ENCODE measurements around the gene UMPS. TPM values are rescaled to one million over a fixed set of nuclear protein-coding genes. Genes with fewer than 3 reads are reported as not detected.

UMPS gene
- polyA plus RNA-seq, 1 of the 3 experiments (the other 2 are of a cell fraction), result 25.1 TPM

DNA sequence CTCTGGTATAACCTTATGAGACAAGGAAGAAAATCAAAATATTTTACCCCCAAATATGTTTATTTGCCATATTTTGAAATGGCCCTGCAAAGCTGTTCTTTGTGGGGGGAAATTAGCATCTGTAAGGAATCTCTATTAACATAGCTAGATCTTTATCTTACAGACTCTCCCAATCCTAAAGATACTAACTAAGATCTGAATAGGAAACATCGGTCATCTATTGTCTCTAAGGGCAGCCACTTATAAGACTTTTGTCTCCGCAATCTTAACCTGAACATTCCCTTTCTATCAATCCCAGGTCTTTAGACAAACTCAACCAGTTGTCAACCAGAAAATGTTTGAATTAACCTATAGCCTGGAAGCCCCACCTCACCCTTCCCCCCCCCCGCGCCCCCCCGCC is 21.2 kb downstream of the UMPS start:
- ChIA-PET CTCF (interaction anchor here (1.2 to 2.0 kb wide), 3 partner anchors 10 to 244 kb away, joined by 3 to 8 read pairs (median 4); no protein-coding TSS in a partner anchor), POLR2A (no interaction called here)
- peaks cover 0 to 7% of the 10 kb centered on the region in 2 experiments for H3K36me3 ChIP-seq (replicated peaks in 1 of 2; ENCODE audit: control insufficient read depth in 1 of 2, insufficient read depth in 2 of 2, low read length in 1 of 2)

More for the DNA sequence above, 21.2 kb downstream of the UMPS start:
- H3K9ac ChIP-seq, result no peak overlapping the region
- DNase-seq, result no peak
- peaks cover 6% of the 10 kb centered on the region for H3F3A ChIP-seq (replicated peaks; ENCODE audit: insufficient read depth)
- H3K9me3 ChIP-seq, result no peaks in the 10 kb centered on the region
- H3K4me1 ChIP-seq (ENCODE audit: control insufficient read depth in 1 of 2, insufficient read depth in 2 of 2, low read depth in 1 of 2, low read length in 1 of 2), result no peaks in the 10 kb centered on the region
- H3K27me3 ChIP-seq (ENCODE audit: insufficient read depth), result no peaks in the 10 kb centered on the region
- no peak overlapping the region for H3K27ac ChIP-seq (ENCODE audit: low read depth in 2 of 2, low read length in 1 of 2)
- no peak overlapping the region for H2AFZ ChIP-seq (ENCODE audit: low read depth)
- no peak overlapping the region for H3K4me3 ChIP-seq (ENCODE audit: low read depth in 2 of 2, low read length in 1 of 2)
- H3K79me2 ChIP-seq (ENCODE audit: insufficient read depth), result no peaks in the 10 kb centered on the region
- no peaks in the 10 kb centered on the region for H3K9me2 ChIP-seq
- no peak for TF ChIP-seq YY1 (IDR thresholded peaks at IDR 0.05; ENCODE audit: low read depth)
- TF ChIP-seq CHD2 (IDR thresholded peaks at IDR 0.05; ENCODE audit: low read length, partially characterized antibody), result no peak
- no peak for TF ChIP-seq RFX5 (IDR thresholded peaks at IDR 0.05; ENCODE audit: low read length)
- no peak for TF ChIP-seq TEAD4 (IDR thresholded peaks at IDR 0.05; ENCODE audit: borderline replicate concordance, insufficient read depth)
- no peak for TF ChIP-seq TAF1 (IDR thresholded peaks at IDR 0.05; ENCODE audit: borderline replicate concordance, low read depth, low read length)
- no peak for TF ChIP-seq EP300 (IDR thresholded peaks at IDR 0.05; ENCODE audit: borderline replicate concordance in 1 of 2, low read depth in 1 of 2, low read length in 1 of 2)
- no peak for TF ChIP-seq NRF1 (IDR thresholded peaks at IDR 0.05; ENCODE audit: low read depth, low read length)
- no peak for TF ChIP-seq SMC3 (IDR thresholded peaks at IDR 0.05; ENCODE audit: low read depth, low read length)
- TF ChIP-seq FOSL2 (IDR thresholded peaks at IDR 0.05; ENCODE audit: borderline replicate concordance, low read depth), result no peak
- no peak for TF ChIP-seq IRF3 (IDR thresholded peaks at IDR 0.05; ENCODE audit: low read depth, low read length)
- TF ChIP-seq, protein P1, sequence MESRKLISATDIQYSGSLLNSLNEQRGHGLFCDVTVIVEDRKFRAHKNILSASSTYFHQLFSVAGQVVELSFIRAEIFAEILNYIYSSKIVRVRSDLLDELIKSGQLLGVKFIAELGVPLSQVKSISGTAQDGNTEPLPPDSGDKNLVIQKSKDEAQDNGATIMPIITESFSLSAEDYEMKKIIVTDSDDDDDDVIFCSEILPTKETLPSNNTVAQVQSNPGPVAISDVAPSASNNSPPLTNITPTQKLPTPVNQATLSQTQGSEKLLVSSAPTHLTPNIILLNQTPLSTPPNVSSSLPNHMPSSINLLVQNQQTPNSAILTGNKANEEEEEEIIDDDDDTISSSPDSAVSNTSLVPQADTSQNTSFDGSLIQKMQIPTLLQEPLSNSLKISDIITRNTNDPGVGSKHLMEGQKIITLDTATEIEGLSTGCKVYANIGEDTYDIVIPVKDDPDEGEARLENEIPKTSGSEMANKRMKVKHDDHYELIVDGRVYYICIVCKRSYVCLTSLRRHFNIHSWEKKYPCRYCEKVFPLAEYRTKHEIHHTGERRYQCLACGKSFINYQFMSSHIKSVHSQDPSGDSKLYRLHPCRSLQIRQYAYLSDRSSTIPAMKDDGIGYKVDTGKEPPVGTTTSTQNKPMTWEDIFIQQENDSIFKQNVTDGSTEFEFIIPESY (IDR thresholded peaks at IDR 0.05; ENCODE audit: borderline replicate concordance, low read depth), result no peak
- TF ChIP-seq MEF2A (IDR thresholded peaks at IDR 0.05; ENCODE audit: borderline replicate concordance, low read depth), result no peak
- no peak for TF ChIP-seq GATA2 (CRISPR knock-in tag; IDR thresholded peaks at IDR 0.05)
- TF ChIP-seq, protein P2, sequence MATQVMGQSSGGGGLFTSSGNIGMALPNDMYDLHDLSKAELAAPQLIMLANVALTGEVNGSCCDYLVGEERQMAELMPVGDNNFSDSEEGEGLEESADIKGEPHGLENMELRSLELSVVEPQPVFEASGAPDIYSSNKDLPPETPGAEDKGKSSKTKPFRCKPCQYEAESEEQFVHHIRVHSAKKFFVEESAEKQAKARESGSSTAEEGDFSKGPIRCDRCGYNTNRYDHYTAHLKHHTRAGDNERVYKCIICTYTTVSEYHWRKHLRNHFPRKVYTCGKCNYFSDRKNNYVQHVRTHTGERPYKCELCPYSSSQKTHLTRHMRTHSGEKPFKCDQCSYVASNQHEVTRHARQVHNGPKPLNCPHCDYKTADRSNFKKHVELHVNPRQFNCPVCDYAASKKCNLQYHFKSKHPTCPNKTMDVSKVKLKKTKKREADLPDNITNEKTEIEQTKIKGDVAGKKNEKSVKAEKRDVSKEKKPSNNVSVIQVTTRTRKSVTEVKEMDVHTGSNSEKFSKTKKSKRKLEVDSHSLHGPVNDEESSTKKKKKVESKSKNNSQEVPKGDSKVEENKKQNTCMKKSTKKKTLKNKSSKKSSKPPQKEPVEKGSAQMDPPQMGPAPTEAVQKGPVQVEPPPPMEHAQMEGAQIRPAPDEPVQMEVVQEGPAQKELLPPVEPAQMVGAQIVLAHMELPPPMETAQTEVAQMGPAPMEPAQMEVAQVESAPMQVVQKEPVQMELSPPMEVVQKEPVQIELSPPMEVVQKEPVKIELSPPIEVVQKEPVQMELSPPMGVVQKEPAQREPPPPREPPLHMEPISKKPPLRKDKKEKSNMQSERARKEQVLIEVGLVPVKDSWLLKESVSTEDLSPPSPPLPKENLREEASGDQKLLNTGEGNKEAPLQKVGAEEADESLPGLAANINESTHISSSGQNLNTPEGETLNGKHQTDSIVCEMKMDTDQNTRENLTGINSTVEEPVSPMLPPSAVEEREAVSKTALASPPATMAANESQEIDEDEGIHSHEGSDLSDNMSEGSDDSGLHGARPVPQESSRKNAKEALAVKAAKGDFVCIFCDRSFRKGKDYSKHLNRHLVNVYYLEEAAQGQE (IDR thresholded peaks at IDR 0.05; ENCODE audit: low read depth, low read length), result no peak
- no peak overlapping the region for H3K4me2 ChIP-seq
- 68% methylated on average over 5 of the region's 5 CpGs for WGBS (ENCODE audit: low lambda C conversion rate)
- no peaks in the 10 kb centered on the region for H4K20me1 ChIP-seq (ENCODE audit: insufficient read depth)
